GM23248 (cell line): ENCODE measurements around the gene TBC1D1.

Experiments
- EZH2 ChIP-seq: fragments of 200-600 bp; sonication (generic); IDR thresholded peaks from 2 replicates; pipeline ENCODE4 v1.6.1; 2018; ENCODE audit warnings: antibody characterized with exemption, mild to moderate bottlenecking; ENCODE audit not compliant: insufficient read depth, poor library complexity, severe bottlenecking
- EZH2phosphoT487 ChIP-seq: fragments of 200-600 bp; sonication (generic); IDR thresholded peaks from 2 replicates; pipeline ENCODE4 v1.6.1; 2018; ENCODE audit warnings: antibody characterized with exemption, moderate library complexity, mild to moderate bottlenecking, low read depth; ENCODE audit not compliant: insufficient read depth

DNA sequence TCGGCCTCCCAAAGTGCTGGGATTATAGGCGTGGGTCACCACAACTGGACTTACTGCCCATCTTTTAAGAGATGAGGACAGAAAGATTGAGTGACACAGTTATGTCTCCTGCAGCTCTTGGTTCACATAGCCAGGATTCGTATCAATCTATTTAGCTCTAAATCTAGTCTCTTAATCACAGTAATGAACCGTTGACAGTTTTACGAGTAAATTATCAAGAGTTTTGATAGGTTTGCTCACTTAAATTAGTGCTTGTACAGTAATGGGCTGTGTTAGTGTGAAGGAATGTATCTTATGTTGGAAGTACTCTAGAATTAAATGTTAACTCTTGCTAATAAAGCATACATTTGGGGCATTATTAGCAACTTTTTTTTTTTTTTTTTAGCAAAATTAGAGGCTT is 175.0 kb downstream of the TBC1D1 start:
- TF ChIP-seq EZH2phosphoT487 (no peak), EZH2 (no peak)
